GM21367 (cell line): ENCODE results near the gene PRRC1.

ENCODE experiments used
- ATAC-seq: cut with Tn5 transposase; IDR thresholded peaks from one replicate; pipeline ENCODE4 v1.9.1; 2021; ENCODE audit not compliant: unreplicated experiment

The PRRC1 gene

GRCh38 chr5:127602481-127602880 is 85.0 kb downstream of the PRRC1 start:
- ATAC-seq: no peak

GRCh38 chr5:127602896-127603844 is 85.7 kb downstream of the PRRC1 start:
- no peak for ATAC-seq
